Fibroblast of mammary gland (primary cell): ENCODE measurements around the gene KDM3B.

Source experiments
- DNase-seq: peaks from one replicate; pipeline ENCODE4 v3.0.0-alpha.2; 2010; ENCODE audit warnings: low read depth
- H3K4me3 ChIP-seq: 2 replicates; pipeline ENCODE4 v1.5.1; 2011; ENCODE audit warnings: low read depth, mild to moderate bottlenecking, low read length, moderate library complexity; ENCODE audit not compliant: control insufficient read depth
- CTCF ChIP-seq: conservative IDR thresholded peaks from 2 replicates; pipeline ENCODE4 v1.5.1; 2011; ENCODE audit warnings: low read depth, low read length, inconsistent platforms; ENCODE audit not compliant: control insufficient read depth, insufficient read depth

KDM3B gene

GRCh38 chr5:138349852-138350562, 2.5 kb upstream of the KDM3B start:
- DNase-seq: peak; percentile 70
- no peak overlapping the region for H3K4me3 ChIP-seq
- no peak for TF ChIP-seq CTCF

- H3K4me3 ChIP-seq: no peak overlapping the region
- DNase-seq: no peak
- TF ChIP-seq CTCF: no peak
Measured at GRCh38 chr5:138350563-138350890, 2.0 kb upstream of the KDM3B start.

GRCh38 chr5:138351056-138351455, 1.4 kb upstream of the KDM3B start:
- TF ChIP-seq CTCF: no peak
- peak; percentile 87 for DNase-seq
- H3K4me3 ChIP-seq: no peak overlapping the region

GRCh38 chr5:138351517-138351916, 968 bp upstream of the KDM3B start:
- no peak for DNase-seq
- no peak overlapping the region for H3K4me3 ChIP-seq
- TF ChIP-seq CTCF: no peak

GRCh38 chr5:138352722-138353559, 456 bp downstream of the KDM3B start:
- peak; percentile 20 for DNase-seq
- peak overlapping the region; percentile 84 for H3K4me3 ChIP-seq
- TF ChIP-seq CTCF: no peak

- H3K4me3 ChIP-seq: peak overlapping the region; percentile 84
- peak; percentile 39 for DNase-seq
- no peak for TF ChIP-seq CTCF
Measured at GRCh38 chr5:138353560-138354080, 1.1 kb downstream of the KDM3B start.
